ENCODE measurements around the gene DAB1. TPM values are rescaled to one million over a fixed set of nuclear protein-coding genes. Genes with fewer than 3 reads are reported as not detected.

The DAB1 gene
- total RNA-seq, 4 donors from 2014 or later = 0.48 to 1.2 TPM; not detected in 2

DNA sequence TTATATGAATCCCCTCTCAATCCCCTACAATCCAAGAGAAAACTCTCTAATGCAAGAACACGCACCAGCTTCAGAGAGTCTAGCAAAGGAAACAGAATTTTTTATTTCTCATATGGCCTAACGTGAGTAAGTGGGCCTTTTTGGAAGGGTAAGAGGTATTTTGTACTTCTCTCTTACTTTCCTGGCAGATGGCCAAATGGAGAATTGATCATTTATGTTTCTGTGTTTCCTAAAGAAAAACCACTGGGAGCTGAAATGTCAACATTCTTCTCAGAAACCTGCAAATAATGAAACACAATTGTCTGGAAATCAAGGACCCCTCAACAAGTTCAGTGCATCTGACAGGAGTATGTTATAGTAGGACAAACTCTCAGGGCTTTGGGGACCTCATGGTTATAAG lies 281.7 kb downstream of the DAB1 start:
- no peaks in the 10 kb centered on the region for H3K36me3 ChIP-seq
- intact Hi-C loops (cut with DNase I; ENCODE audit: low total_unique reads) = no loop called here
- in situ Hi-C loops (cut with MboI; ENCODE audit: low pct_ligation_motif_present in 1 of 4, low pct_unique_long_range_greater_than_20kb in 1 of 4, low sequenced_read_pairs in 3 of 4) = no loop called here
- no peaks in the 10 kb centered on the region for H3K27me3 ChIP-seq
- no peak for DNase-seq
- TF ChIP-seq POLR2AphosphoS5 (IDR thresholded peaks at IDR 0.05) = no peak
- TF ChIP-seq POLR2A (IDR thresholded peaks at IDR 0.05) = no peak
- no peak for TF ChIP-seq EP300 (IDR thresholded peaks at IDR 0.05; ENCODE audit: low read depth)
- TF ChIP-seq, protein P1, sequence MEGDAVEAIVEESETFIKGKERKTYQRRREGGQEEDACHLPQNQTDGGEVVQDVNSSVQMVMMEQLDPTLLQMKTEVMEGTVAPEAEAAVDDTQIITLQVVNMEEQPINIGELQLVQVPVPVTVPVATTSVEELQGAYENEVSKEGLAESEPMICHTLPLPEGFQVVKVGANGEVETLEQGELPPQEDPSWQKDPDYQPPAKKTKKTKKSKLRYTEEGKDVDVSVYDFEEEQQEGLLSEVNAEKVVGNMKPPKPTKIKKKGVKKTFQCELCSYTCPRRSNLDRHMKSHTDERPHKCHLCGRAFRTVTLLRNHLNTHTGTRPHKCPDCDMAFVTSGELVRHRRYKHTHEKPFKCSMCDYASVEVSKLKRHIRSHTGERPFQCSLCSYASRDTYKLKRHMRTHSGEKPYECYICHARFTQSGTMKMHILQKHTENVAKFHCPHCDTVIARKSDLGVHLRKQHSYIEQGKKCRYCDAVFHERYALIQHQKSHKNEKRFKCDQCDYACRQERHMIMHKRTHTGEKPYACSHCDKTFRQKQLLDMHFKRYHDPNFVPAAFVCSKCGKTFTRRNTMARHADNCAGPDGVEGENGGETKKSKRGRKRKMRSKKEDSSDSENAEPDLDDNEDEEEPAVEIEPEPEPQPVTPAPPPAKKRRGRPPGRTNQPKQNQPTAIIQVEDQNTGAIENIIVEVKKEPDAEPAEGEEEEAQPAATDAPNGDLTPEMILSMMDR (IDR thresholded peaks at IDR 0.05) = no peak
- no peaks in the 10 kb centered on the region for H3K9me3 ChIP-seq
- H3K27ac ChIP-seq = no peak overlapping the region
- no peaks in the 10 kb centered on the region for H3K4me1 ChIP-seq
- WGBS, 2 donors (ENCODE audit: low coverage in 1 of 2) = 83% methylated on average over 2 of the region's 2 CpGs
- no peak overlapping the region for H3K4me3 ChIP-seq

DNA sequence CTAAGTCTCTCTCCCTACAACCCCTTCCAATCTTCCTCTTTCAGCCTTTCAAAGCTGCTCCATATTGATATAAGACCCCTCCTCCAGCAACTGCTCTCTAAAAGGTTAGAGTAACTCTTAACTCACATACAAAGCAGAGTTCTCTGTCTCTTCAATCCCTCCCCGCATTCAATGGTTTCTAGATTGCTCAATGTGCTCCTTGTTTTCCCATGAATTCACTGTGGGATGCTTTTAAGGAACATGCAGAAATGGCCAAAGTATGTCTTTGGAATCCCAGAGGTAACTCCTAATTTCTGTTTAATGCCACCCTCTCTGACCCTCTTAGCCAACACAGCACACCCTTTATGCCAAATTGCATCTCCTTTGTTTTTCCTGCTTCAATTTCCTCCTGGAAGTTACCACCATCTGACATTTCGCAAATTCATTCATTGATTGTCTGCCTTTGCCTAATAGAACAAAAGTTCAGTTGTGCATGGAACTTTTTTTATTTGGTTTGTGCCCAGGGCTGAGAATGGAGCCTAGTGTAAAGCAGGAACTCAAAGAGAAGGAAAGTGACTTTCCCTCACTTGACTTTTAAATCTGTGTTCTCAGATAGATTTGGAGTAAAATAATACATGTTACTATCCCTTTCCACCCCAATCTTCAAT lies 285.3 kb downstream of the DAB1 start:
- 89 to 92% methylated on average over 2 of the region's 2 CpGs for WGBS, 2 donors (ENCODE audit: low coverage in 1 of 2)
- in situ Hi-C loops (cut with MboI; ENCODE audit: low pct_ligation_motif_present in 1 of 4, low pct_unique_long_range_greater_than_20kb in 1 of 4, low sequenced_read_pairs in 3 of 4) = no loop called here

DNA sequence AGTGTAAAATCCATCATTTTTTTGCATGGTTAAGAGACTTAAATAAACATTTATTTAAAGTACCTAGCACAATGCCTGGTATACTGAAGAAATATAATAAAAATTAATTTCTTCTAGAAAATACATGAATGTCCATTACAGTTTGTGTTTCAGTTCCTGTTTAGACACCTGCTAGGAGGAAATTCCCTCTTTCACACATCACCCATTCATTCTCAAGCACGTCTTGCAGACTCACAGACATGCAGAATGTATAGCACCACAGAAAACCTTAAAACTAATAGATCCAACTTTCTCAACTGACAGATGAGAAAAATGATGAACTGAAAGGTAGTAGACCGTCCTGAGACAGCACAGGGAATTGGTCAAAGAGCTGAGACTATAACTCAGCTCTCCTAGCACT lies 285.9 kb downstream of the DAB1 start:
- Histone ChIP-seq H3K36me3 (no peaks in the 10 kb centered on the region), H3K4me1 (no peaks in the 10 kb centered on the region), H3K4me3 (no peak overlapping the region), H3K27ac (no peak overlapping the region), H3K9me3 (no peaks in the 10 kb centered on the region), H3K27me3 (no peaks in the 10 kb centered on the region)
- intact Hi-C loops (cut with DNase I; ENCODE audit: low total_unique reads) (no loop called here), in situ Hi-C loops (cut with MboI; ENCODE audit: low pct_ligation_motif_present in 1 of 4, low pct_unique_long_range_greater_than_20kb in 1 of 4, low sequenced_read_pairs in 3 of 4) (no loop called here)
- 47 to 67% methylated on average over 1 to 2 of the region's 2 CpGs for WGBS, 2 donors (ENCODE audit: low coverage in 1 of 2)
- no peak for TF ChIP-seq EP300 (IDR thresholded peaks at IDR 0.05; ENCODE audit: low read depth)
- TF ChIP-seq, protein P1 (IDR thresholded peaks at IDR 0.05) = no peak
- no peak for TF ChIP-seq POLR2A (IDR thresholded peaks at IDR 0.05)
- no peak for TF ChIP-seq POLR2AphosphoS5 (IDR thresholded peaks at IDR 0.05)
- no peak for DNase-seq

More for the DNA sequence above, 285.3 kb downstream of the DAB1 start:
- no peak overlapping the region for H3K4me3 ChIP-seq
- intact Hi-C loops (cut with DNase I; ENCODE audit: low total_unique reads) = no loop called here
- no peak for TF ChIP-seq EP300 (IDR thresholded peaks at IDR 0.05; ENCODE audit: low read depth)
- TF ChIP-seq, protein P1 (IDR thresholded peaks at IDR 0.05) = no peak
- no peak for TF ChIP-seq POLR2AphosphoS5 (IDR thresholded peaks at IDR 0.05)
- TF ChIP-seq POLR2A (IDR thresholded peaks at IDR 0.05) = no peak
- H3K36me3 ChIP-seq = no peaks in the 10 kb centered on the region
- H3K27ac ChIP-seq = no peak overlapping the region
- no peaks in the 10 kb centered on the region for H3K27me3 ChIP-seq
- H3K9me3 ChIP-seq = no peaks in the 10 kb centered on the region
- no peak for DNase-seq
- H3K4me1 ChIP-seq = no peaks in the 10 kb centered on the region

DNA sequence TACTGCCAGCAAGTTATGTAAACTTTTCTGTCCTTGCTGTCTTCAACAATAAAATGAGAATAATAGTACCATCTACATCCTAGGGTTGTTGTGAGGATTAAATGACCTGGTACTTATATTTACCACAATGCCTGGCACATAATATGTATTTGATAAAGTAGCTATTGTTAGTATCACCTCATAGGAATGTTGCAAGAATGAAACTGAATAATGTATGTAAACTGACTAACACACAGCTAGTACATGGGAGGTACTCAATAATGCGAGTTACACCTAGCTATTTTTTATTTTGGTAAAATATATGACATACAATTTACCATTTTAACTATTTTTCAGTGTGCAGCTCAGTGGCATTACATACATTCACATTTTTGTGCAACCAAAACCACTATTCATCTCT lies 289.1 kb downstream of the DAB1 start:
- Histone ChIP-seq H3K4me1 (no peaks in the 10 kb centered on the region), H3K36me3 (no peaks in the 10 kb centered on the region), H3K27me3 (no peaks in the 10 kb centered on the region), H3K9me3 (no peaks in the 10 kb centered on the region), H3K27ac (no peak overlapping the region), H3K4me3 (no peak overlapping the region)
- DNase-seq = no peak
- TF ChIP-seq EP300 (IDR thresholded peaks at IDR 0.05; ENCODE audit: low read depth) (no peak), POLR2AphosphoS5 (IDR thresholded peaks at IDR 0.05) (no peak), POLR2A (IDR thresholded peaks at IDR 0.05) (no peak)
- TF ChIP-seq, protein P1 (IDR thresholded peaks at IDR 0.05) = no peak
- in situ Hi-C loops (cut with MboI; ENCODE audit: low pct_ligation_motif_present in 1 of 4, low pct_unique_long_range_greater_than_20kb in 1 of 4, low sequenced_read_pairs in 3 of 4) (no loop called here), intact Hi-C loops (cut with DNase I; ENCODE audit: low total_unique reads) (no loop called here)
- WGBS, 2 donors (ENCODE audit: low coverage in 1 of 2) = 78 to 86% methylated on average over 1 of the region's 1 CpG

Measured in transverse colon (tissue), 4 donors.